Smooth muscle cell of the brain vasculature (primary cell): Measurements from ENCODE around the gene KMT5B.

ENCODE experiments used
- DNase-seq: peaks from one replicate; pipeline ENCODE4 v3.0.0-alpha.2; 2012; ENCODE audit warnings: low read depth, low spot score

KMT5B gene

GRCh38 chr11:68120273-68121066 is 92.6 kb downstream of the KMT5B start:
- no peak for DNase-seq

DNA sequence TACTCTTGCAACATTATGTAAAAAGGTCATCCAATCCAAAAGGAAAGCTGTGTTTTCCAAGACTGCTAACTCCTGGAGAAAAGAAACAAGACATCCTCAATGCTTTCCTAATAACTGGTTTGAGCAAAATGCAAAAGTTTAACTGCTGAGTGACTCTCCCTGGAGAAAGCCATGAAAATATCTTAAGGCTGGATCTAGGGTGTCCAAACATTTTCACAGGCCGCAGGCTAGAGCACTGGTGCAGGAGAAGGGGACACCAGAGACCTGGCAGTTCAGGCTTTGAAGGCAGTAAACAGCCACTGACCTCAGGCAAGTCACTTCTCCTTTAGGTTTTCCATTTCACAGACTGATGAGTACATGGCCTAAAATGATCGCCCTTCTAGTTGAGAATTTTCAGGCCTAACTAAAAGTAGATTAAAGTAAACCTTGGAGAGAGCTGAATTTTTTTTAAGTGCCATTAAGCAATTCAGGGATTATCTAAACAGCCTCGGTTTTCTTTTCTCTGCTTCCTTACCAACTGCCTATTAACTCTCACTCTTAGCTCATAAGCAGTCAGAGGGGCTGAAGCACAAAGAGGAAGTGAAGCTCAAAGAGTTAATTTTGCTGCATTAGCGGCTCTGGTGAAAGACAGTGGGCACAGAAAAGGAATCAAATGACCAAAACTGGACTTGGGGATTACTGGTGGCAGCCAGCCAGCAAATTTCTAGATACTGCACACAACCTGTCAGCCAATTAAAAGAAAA is 94.2 kb downstream of the KMT5B start:
- no peak for DNase-seq

GRCh38 chr11:68117853-68118470 is 95.1 kb downstream of the KMT5B start:
- no peak for DNase-seq

GRCh38 chr11:68116974-68117373 is 96.1 kb downstream of the KMT5B start:
- no peak for DNase-seq

DNA sequence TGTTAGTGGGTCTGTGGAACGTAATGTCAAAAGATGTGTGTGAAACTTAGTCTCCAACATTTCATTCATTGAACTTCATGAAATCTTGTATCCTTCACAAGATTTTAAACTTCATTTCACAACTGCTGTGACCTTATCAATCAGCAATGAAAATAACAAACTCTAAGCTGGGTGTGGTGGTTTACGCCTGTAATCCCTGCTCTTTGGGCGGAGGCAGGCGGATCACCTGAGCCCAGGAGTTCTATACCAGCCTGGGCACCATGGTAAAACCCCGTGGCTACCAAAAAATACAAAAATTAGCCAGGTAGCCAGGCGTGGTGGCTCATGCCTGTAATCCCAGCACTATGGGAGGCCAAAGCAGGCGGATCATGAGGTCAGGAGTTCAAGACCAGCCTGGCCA is 97.0 kb downstream of the KMT5B start:
- no peak for DNase-seq

GRCh38 chr11:68115285-68115684 is 97.8 kb downstream of the KMT5B start:
- no peak for DNase-seq

DNA sequence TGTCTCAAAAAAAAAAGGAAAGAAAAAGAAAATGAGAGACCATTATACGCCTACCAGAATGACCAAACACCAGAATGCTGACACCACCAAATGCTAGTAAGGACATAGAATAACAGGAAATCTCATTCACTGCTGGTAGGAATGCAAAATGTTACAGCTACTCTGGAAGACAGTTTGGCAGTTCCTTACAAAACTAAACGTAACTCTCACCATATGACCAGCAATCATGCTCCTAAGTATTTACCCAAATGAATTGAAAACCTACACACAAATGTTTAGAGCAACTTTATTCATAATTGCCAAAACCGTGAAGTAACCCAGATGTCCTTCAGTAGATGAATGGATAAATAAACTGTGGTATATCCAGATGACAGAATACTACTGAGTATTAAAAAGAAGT is 99.1 kb downstream of the KMT5B start:
- DNase-seq: no peak

DNA sequence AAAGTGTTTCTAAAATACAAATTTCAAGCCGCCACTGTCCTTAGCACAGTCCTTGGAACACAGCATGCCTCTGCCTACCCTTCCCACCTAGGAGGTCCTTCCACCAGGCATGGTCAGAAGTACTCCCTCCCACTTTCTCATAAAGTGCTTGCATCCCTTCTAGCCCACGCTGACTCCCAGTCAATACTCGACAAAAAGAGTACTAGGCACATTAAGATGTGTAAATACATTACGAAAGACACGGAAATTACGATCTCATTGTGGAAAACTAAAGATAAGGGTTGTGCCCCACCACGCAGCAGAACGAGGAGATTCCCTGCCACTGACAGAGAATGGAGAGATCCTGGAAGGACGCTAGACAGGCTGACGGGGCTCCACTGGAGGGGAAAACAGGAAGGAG is 105.4 kb downstream of the KMT5B start:
- DNase-seq: no peak

GRCh38 chr11:68106165-68106940 is 106.7 kb downstream of the KMT5B start:
- DNase-seq: no peak
